ENCODE measurements around the gene MAP3K20.
"Not testable (repeated sequence)": the region's sequence is repeated elsewhere in the genome, so short reads cannot be mapped to it uniquely, and the experiment has no call there.

Gene MAP3K20

DNA sequence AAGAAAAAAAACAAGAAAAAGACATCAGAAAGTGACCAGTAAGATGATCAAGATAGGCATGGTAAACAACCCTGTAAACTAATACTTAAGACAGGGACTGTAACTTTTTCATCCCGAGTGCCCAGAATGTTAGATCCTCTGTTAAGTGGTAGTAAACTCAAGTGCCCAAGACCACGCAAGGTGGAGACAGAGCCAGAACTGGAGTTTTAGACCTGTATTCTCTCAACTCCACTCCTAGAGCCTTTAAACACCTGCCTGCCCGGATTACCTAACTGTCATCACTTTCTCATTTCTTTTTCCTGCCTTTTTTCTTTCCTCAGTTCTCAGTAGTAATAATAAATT, 203.9 kb downstream of the MAP3K20 start:
- no peak overlapping the region for H3K4me2 ChIP-seq (ENCODE audit: insufficient read depth, low read length)
- no peak overlapping the region for H3K9ac ChIP-seq (ENCODE audit: low read depth, low read length)
- no peak for TF ChIP-seq EZH2 (IDR thresholded peaks at IDR 0.05; ENCODE audit: borderline replicate concordance, low read depth, low read length, severe bottlenecking)
- TF ChIP-seq, protein P1, sequence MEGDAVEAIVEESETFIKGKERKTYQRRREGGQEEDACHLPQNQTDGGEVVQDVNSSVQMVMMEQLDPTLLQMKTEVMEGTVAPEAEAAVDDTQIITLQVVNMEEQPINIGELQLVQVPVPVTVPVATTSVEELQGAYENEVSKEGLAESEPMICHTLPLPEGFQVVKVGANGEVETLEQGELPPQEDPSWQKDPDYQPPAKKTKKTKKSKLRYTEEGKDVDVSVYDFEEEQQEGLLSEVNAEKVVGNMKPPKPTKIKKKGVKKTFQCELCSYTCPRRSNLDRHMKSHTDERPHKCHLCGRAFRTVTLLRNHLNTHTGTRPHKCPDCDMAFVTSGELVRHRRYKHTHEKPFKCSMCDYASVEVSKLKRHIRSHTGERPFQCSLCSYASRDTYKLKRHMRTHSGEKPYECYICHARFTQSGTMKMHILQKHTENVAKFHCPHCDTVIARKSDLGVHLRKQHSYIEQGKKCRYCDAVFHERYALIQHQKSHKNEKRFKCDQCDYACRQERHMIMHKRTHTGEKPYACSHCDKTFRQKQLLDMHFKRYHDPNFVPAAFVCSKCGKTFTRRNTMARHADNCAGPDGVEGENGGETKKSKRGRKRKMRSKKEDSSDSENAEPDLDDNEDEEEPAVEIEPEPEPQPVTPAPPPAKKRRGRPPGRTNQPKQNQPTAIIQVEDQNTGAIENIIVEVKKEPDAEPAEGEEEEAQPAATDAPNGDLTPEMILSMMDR (IDR thresholded peaks at IDR 0.05; ENCODE audit: borderline replicate concordance, extremely low read depth, low read length, poor library complexity, severe bottlenecking) = no peak

GRCh38 chr2:173280853-173281252, 205.2 kb downstream of the MAP3K20 start:
- no peaks in the 10 kb centered on the region for H3K4me1 ChIP-seq (ENCODE audit: insufficient read depth, low read length)
- no peak overlapping the region for H3K4me3 ChIP-seq (ENCODE audit: low read depth in 1 of 2, low read length in 2 of 2)
- H3K9ac ChIP-seq (ENCODE audit: low read depth, low read length) = no peak overlapping the region
- no peaks in the 10 kb centered on the region for H3K79me2 ChIP-seq (ENCODE audit: insufficient read depth, low read length)
- H2AFZ ChIP-seq (ENCODE audit: low read depth, low read length) = no peak overlapping the region
- no peak for TF ChIP-seq EZH2 (IDR thresholded peaks at IDR 0.05; ENCODE audit: borderline replicate concordance, low read depth, low read length, severe bottlenecking)
- TF ChIP-seq, protein P1 (IDR thresholded peaks at IDR 0.05; ENCODE audit: borderline replicate concordance, extremely low read depth, low read length, poor library complexity, severe bottlenecking) = no peak
- H3K36me3 ChIP-seq (ENCODE audit: insufficient read depth, low read length) = no peaks in the 10 kb centered on the region
- H3K4me2 ChIP-seq (ENCODE audit: insufficient read depth, low read length) = no peak overlapping the region
- no peaks in the 10 kb centered on the region for H4K20me1 ChIP-seq (ENCODE audit: insufficient read depth, low read length)
- no peaks in the 10 kb centered on the region for H3K27me3 ChIP-seq (ENCODE audit: insufficient read depth, low read length, poor library complexity)
- DNase-seq (no peak), ATAC-seq (ENCODE audit: insufficient read depth, low read depth) (no peak)
- no peaks in the 10 kb centered on the region for H3K9me3 ChIP-seq (ENCODE audit: insufficient read depth, low read length, severe bottlenecking)
- H3K27ac ChIP-seq (ENCODE audit: low read length) = no peak overlapping the region

More for the DNA sequence above, 203.9 kb downstream of the MAP3K20 start:
- Histone ChIP-seq H3K4me1 (ENCODE audit: insufficient read depth, low read length) (no peaks in the 10 kb centered on the region), H2AFZ (ENCODE audit: low read depth, low read length) (no peak overlapping the region), H3K79me2 (ENCODE audit: insufficient read depth, low read length) (no peaks in the 10 kb centered on the region), H4K20me1 (ENCODE audit: insufficient read depth, low read length) (no peaks in the 10 kb centered on the region), H3K27me3 (ENCODE audit: insufficient read depth, low read length, poor library complexity) (no peaks in the 10 kb centered on the region), H3K9me3 (ENCODE audit: insufficient read depth, low read length, severe bottlenecking) (no peaks in the 10 kb centered on the region), H3K27ac (ENCODE audit: low read length) (no peak overlapping the region), H3K36me3 (ENCODE audit: insufficient read depth, low read length) (no peaks in the 10 kb centered on the region), H3K4me3 (ENCODE audit: low read depth in 1 of 2, low read length in 2 of 2) (no peak overlapping the region)
- DNase-seq (no peak), ATAC-seq (ENCODE audit: insufficient read depth, low read depth) (no peak)

DNA sequence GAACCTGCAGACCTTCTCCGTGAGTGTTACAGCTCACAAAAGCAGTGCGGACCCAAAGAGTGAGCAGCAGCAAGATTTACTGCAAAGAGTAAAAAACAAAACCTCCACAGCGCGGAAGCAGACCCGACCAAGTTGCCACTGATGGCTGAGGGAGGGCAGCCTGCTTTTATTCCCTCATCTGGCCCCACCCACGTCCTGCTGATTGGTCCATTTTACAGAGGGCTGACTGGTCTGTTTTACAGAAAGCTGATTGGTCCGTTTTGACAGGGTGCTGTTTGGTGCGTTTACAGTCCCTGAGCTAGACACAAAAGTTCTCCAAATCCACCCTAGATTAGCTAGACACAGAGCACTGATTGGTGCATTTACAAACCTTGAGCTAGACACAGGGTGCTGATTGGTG, 206.3 kb downstream of the MAP3K20 start:
- H3K4me3 ChIP-seq (ENCODE audit: low read depth in 1 of 2, low read length in 2 of 2); H3K4me2 ChIP-seq (ENCODE audit: insufficient read depth, low read length); H3K79me2 ChIP-seq (ENCODE audit: insufficient read depth, low read length); H4K20me1 ChIP-seq (ENCODE audit: insufficient read depth, low read length); H3K9me3 ChIP-seq (ENCODE audit: insufficient read depth, low read length, severe bottlenecking); H3K4me1 ChIP-seq (ENCODE audit: insufficient read depth, low read length); H2AFZ ChIP-seq (ENCODE audit: low read depth, low read length); ATAC-seq (ENCODE audit: insufficient read depth, low read depth); DNase-seq; H3K36me3 ChIP-seq (ENCODE audit: insufficient read depth, low read length); H3K27me3 ChIP-seq (ENCODE audit: insufficient read depth, low read length, poor library complexity); H3K9ac ChIP-seq (ENCODE audit: low read depth, low read length); H3K27ac ChIP-seq (ENCODE audit: low read length): not testable (repeated sequence)

DNA sequence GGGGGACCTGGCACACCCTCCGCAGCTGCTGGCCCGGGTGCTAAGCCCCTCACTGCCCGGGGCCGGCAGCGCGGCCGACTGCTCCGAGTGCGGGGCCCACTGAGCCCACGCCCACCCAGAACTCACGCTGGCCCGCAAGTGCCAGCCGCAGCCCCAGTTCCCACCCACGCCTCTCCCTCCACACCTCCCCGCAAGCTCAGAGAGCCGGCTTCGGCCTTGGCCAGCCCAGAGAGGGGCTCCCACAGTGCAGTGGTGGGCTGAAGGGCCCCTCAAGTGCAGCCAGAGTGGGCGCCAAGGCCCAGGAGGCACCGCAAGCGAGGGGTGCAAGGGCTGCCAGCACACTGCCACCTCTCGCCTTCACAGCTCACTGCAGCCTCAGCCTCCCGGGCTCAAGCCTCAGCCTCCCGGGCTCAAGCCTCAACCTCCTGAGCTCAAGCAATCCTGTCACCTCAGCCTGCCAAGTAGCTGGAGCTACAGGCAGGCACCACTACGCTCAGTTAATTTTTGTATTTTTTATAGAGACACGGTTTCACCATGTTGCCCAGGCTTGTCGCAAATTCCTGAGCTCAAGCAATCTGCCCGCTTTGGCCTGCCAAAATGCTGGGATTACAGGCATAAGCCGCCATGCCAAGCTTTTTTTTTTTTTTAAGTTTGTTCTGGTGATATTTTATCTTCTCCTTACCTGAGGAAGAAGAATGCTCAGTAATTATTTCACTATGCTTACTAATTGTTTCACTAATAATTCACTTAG, 207.3 kb downstream of the MAP3K20 start:
- no peak overlapping the region for H3K9ac ChIP-seq (ENCODE audit: low read depth, low read length)
- H3K79me2 ChIP-seq (ENCODE audit: insufficient read depth, low read length) = no peaks in the 10 kb centered on the region
- no peak for DNase-seq
- H3K9me3 ChIP-seq (ENCODE audit: insufficient read depth, low read length, severe bottlenecking) = no peaks in the 10 kb centered on the region
- no peaks in the 10 kb centered on the region for H3K27me3 ChIP-seq (ENCODE audit: insufficient read depth, low read length, poor library complexity)
- no peak overlapping the region for H2AFZ ChIP-seq (ENCODE audit: low read depth, low read length)
- H3K4me1 ChIP-seq (ENCODE audit: insufficient read depth, low read length) = no peaks in the 10 kb centered on the region
- no peak overlapping the region for H3K27ac ChIP-seq (ENCODE audit: low read length)
- H3K36me3 ChIP-seq (ENCODE audit: insufficient read depth, low read length) = no peaks in the 10 kb centered on the region
- H3K4me2 ChIP-seq (ENCODE audit: insufficient read depth, low read length) = no peak overlapping the region
- TF ChIP-seq, protein P1 (IDR thresholded peaks at IDR 0.05; ENCODE audit: borderline replicate concordance, extremely low read depth, low read length, poor library complexity, severe bottlenecking) = no peak
- no peaks in the 10 kb centered on the region for H4K20me1 ChIP-seq (ENCODE audit: insufficient read depth, low read length)
- H3K4me3 ChIP-seq (ENCODE audit: low read depth in 1 of 2, low read length in 2 of 2) = no peak overlapping the region
- no peak for ATAC-seq (ENCODE audit: insufficient read depth, low read depth)

All from DND-41 (cell line).